Measurements from ENCODE around the gene GOLGA3. TPM values are rescaled to one million over a fixed set of nuclear protein-coding genes. Genes with fewer than 3 reads are reported as not detected.
"Not testable (repeated sequence)": the region's sequence is repeated elsewhere in the genome, so short reads cannot be mapped to it uniquely, and the experiment has no call there.

The GOLGA3 gene
- total and polyA plus RNA-seq, 2 donors (not counting 1 experiment from before 2014, with no cell fraction given): 32.7 to 66.0 TPM

DNA sequence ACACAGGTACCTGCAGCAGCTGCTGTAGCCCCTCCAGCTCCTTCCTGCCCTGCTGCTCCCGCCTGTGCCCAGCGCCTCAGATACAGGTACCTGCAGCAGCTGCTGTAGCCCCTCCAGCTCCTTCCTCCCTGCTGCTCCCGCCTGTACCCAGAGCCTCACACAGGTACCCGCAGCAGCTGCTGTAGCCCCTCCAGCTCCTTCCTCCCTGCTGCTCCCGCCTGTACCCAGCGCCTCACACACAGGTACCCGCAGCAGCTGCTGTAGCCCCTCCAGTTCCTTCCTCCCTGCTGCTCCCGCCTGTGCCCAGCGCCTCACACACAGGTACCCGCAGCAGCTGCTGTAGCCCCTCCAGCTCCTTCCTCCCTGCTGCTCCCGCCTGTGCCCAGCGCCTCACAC is 52.4 kb downstream of the GOLGA3 start:
- DNase-seq; H3K27me3 Mint-ChIP-seq; H3K9me3 Mint-ChIP-seq (ENCODE audit: insufficient read depth); H3K27ac ChIP-seq (ENCODE audit: low read length in 2 of 2); ATAC-seq (ENCODE audit: low read depth); H2AFZ ChIP-seq (ENCODE audit: insufficient read depth, low read depth, low read length, poor library complexity, severe bottlenecking); H3K4me3 Mint-ChIP-seq; H3K4me3 ChIP-seq (ENCODE audit: control extremely low read depth in 1 of 5, extremely low read depth in 1 of 5, insufficient read depth in 1 of 5, low read depth in 2 of 5, low read length in 4 of 5); H3K27me3 ChIP-seq (replicated peaks in 1 of 4; ENCODE audit: control extremely low read depth in 1 of 4, control insufficient read depth in 3 of 4, insufficient read depth in 4 of 4, low read length in 3 of 4); H4K20me1 ChIP-seq (ENCODE audit: control insufficient read depth, insufficient read depth, low read length, poor library complexity, severe bottlenecking); H3K4me2 ChIP-seq (replicated peaks; ENCODE audit: low read depth, low read length, poor library complexity, severe bottlenecking); H3K27ac Mint-ChIP-seq; H3K9ac ChIP-seq (ENCODE audit: low read length); H3K79me2 ChIP-seq (ENCODE audit: control insufficient read depth, insufficient read depth, low read length); H3K9me3 ChIP-seq (ENCODE audit: control extremely low read depth in 1 of 3, control insufficient read depth in 2 of 3, insufficient read depth in 1 of 3, low read length in 2 of 3); intact Hi-C loops (cut with micrococcal nuclease): not testable (repeated sequence)
- ChIA-PET CTCF (interaction anchor here (1.2 kb wide), 1 partner anchor 128 kb away, joined by 4 read pairs; no protein-coding TSS in a partner anchor), POLR2A (interaction anchor here (0.6 kb wide), 2 partner anchors 55 to 952 kb away, joined by 5 read pairs; no protein-coding TSS in a partner anchor)
- peaks cover 7 to 64% of the 10 kb centered on the region in 2 experiments for H3K36me3 ChIP-seq (replicated peaks in 1 of 2; ENCODE audit: control extremely low read depth in 1 of 2, control insufficient read depth in 1 of 2, extremely low read depth in 1 of 2, insufficient read depth in 2 of 2, low read length in 1 of 2)
- H3K4me1 Mint-ChIP-seq: peaks cover 24% of the 10 kb centered on the region
- H3K4me1 ChIP-seq (ENCODE audit: control insufficient read depth in 2 of 2, insufficient read depth in 2 of 2, low read length in 2 of 2): peaks cover 21 to 29% of the 10 kb centered on the region in 2 donors
- 64% methylated on average over 7 of the region's 12 CpGs for WGBS (ENCODE audit: insufficient coverage)

DNA sequence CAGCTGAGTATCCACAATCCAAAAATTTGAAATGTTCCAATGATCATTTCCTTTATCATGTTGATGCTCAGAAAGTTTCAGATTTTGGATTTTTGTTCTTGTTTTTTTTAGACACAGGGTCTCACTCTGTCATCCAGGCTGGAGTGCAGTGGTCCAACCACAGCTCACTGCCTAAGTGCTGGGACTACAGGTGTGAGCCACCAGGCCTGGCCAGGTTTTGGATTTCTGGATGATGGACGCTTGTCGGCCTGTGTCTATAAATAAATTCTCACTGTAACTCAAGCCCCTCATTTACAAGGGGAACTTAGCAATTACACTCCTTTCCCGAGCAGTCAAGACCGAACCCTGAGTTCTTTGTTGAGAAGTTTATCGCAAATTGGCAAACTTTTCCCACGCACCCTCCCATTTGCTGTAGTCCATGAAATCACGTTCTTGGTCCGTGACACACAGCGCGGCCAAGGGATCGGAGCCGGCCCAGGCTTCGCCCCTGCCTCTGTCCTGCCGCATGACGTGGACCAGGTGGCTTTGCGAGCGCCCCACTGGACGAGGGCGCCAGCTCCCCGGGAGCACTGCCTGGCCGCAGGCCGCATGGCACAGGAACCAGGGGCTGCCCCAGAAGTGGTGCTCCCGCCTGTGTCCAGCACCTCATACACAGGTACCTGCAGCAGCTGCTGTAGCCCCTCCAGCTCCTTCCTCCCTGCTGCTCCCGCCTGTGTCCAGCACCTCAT is 53.0 kb downstream of the GOLGA3 start:
- peaks cover 27 to 33% of the 10 kb centered on the region in 2 donors for H3K4me1 ChIP-seq (ENCODE audit: control insufficient read depth in 2 of 2, insufficient read depth in 2 of 2, low read length in 2 of 2)
- intact Hi-C loops (cut with micrococcal nuclease): no loop called here
- TF ChIP-seq EZH2 (IDR thresholded peaks at IDR 0.05; ENCODE audit: borderline replicate concordance, insufficient read depth, low read depth, low read length, poor library complexity, severe bottlenecking): no peak
- TF ChIP-seq, protein P1, sequence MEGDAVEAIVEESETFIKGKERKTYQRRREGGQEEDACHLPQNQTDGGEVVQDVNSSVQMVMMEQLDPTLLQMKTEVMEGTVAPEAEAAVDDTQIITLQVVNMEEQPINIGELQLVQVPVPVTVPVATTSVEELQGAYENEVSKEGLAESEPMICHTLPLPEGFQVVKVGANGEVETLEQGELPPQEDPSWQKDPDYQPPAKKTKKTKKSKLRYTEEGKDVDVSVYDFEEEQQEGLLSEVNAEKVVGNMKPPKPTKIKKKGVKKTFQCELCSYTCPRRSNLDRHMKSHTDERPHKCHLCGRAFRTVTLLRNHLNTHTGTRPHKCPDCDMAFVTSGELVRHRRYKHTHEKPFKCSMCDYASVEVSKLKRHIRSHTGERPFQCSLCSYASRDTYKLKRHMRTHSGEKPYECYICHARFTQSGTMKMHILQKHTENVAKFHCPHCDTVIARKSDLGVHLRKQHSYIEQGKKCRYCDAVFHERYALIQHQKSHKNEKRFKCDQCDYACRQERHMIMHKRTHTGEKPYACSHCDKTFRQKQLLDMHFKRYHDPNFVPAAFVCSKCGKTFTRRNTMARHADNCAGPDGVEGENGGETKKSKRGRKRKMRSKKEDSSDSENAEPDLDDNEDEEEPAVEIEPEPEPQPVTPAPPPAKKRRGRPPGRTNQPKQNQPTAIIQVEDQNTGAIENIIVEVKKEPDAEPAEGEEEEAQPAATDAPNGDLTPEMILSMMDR (IDR thresholded peaks at IDR 0.05): no peak
- ATAC-seq (ENCODE audit: low read depth) (no peak), DNase-seq (no peak)
- ChIA-PET POLR2A (interaction anchor here (0.6 kb wide), 2 partner anchors 55 to 951 kb away, joined by 5 read pairs; no protein-coding TSS in a partner anchor), CTCF (interaction anchor here (1.2 kb wide), 1 partner anchor 129 kb away, joined by 4 read pairs; no protein-coding TSS in a partner anchor)
- H3K27ac ChIP-seq (ENCODE audit: low read length in 2 of 2): no peak overlapping the region
- H2AFZ ChIP-seq (ENCODE audit: insufficient read depth, low read depth, low read length, poor library complexity, severe bottlenecking): no peak overlapping the region
- 98% methylated on average over 23 of the region's 24 CpGs for WGBS (ENCODE audit: insufficient coverage)
- no peak overlapping the region for H3K4me2 ChIP-seq (replicated peaks; ENCODE audit: low read depth, low read length, poor library complexity, severe bottlenecking)
- H4K20me1 ChIP-seq (ENCODE audit: control insufficient read depth, insufficient read depth, low read length, poor library complexity, severe bottlenecking): peaks cover 4% of the 10 kb centered on the region
- H3K27me3 Mint-ChIP-seq: no peaks in the 10 kb centered on the region
- H3K36me3 ChIP-seq (replicated peaks in 1 of 2; ENCODE audit: control extremely low read depth in 1 of 2, control insufficient read depth in 1 of 2, extremely low read depth in 1 of 2, insufficient read depth in 2 of 2, low read length in 1 of 2): peaks cover 7 to 60% of the 10 kb centered on the region in 2 experiments
- no peak overlapping the region for H3K27ac Mint-ChIP-seq
- H3K9me3 ChIP-seq (ENCODE audit: control extremely low read depth in 1 of 3, control insufficient read depth in 2 of 3, insufficient read depth in 1 of 3, low read length in 2 of 3): peaks cover 0 to 4% (median 0%) of the 10 kb centered on the region in 3 donors
- H3K79me2 ChIP-seq (ENCODE audit: control insufficient read depth, insufficient read depth, low read length): peaks cover 6% of the 10 kb centered on the region
- H3K27me3 ChIP-seq (replicated peaks in 1 of 4; ENCODE audit: control extremely low read depth in 1 of 4, control insufficient read depth in 3 of 4, insufficient read depth in 4 of 4, low read length in 3 of 4): no peaks in the 10 kb centered on the region
- no peaks in the 10 kb centered on the region for H3K9me3 Mint-ChIP-seq (ENCODE audit: insufficient read depth)
- H3K4me1 Mint-ChIP-seq: peaks cover 27% of the 10 kb centered on the region
- no peak overlapping the region for H3K9ac ChIP-seq (ENCODE audit: low read length)
- H3K4me3 ChIP-seq (ENCODE audit: control extremely low read depth in 1 of 5, extremely low read depth in 1 of 5, insufficient read depth in 1 of 5, low read depth in 2 of 5, low read length in 4 of 5): no peak overlapping the region
- no peak overlapping the region for H3K4me3 Mint-ChIP-seq

All from B cell (primary cell).